Measurements from ENCODE around the gene KREMEN1. TPM values are rescaled to one million over a fixed set of nuclear protein-coding genes. Genes with fewer than 3 reads are reported as not detected.

Gene KREMEN1
- total RNA-seq, 2 donors from 2014 or later = 0.19 to 0.55 TPM

DNA sequence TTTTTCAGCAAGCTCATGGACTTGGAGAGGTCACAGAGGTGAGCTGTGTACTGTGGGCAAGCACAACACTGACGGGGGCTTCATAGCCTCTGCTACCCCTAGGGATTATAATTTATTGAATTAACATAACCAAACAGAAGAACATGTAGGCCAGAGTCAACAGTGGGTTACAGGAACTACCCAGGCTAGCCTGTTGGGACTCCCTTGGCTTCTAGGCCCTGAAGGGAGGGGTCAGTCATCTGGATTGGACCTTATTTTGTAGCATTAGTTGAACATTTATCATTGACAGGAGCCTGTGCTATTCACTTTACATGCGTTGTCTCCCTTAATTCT is 56.9 kb downstream of the KREMEN1 start:
- Mint-ChIP-seq H3K9me3 (peaks cover 0 to 4% of the 10 kb centered on the region in 2 donors), H3K27ac (no peak overlapping the region), H3K36me3 (peaks cover 4 to 5% of the 10 kb centered on the region in 2 donors)
- ATAC-seq = no peak
- no peak for DNase-seq (ENCODE audit: low spot score in 2 of 2)

DNA sequence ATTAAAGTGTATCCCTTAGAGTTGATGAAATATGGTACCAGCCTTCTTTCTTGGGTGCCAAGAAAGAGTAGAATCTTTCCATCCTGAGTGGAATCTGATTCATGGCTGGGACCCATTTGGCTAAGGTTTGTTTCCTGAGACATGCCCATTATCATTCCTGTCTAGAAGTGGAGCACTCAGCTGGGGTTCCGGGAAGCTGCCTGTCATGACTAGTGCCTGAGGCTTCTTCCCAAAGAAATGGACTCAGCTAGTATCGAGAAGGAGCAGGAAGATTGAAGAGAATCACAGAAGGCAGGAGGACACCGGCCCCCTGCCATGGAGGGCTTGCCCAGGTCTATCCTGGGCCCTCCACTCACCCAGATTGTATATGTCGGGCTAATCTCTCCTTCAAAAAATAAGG is 57.6 kb downstream of the KREMEN1 start:
- no peak for ATAC-seq

DNA sequence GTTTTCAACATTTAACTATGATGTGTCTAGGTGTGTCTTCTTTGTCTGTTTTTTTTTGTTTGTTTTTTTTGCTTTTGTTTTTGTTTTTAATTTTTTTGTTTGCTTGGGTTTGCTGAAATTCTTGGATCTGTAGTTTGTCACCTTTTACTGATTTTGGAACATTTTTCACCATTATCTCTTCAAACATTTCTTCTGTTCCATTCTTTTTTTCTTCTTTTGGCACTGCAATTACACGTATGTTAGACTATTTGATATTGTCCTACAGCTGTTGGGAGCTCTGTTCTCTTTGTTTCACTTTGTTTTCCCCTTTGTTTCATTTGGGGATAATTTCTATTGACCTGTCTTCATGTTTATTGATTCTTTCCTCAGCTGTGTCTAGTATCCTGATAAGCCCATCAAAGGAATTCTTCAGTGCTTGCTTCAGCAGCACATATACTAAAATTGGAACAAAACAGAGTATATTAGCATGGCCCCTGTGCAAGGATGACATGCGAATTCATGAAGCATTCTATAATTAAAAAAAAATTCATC is 60.8 kb downstream of the KREMEN1 start:
- Mint-ChIP-seq H3K27ac (no peak overlapping the region), H3K9me3 (peaks cover 0 to 4% of the 10 kb centered on the region in 2 donors), H3K36me3 (peaks cover 4 to 5% of the 10 kb centered on the region in 2 donors)
- ATAC-seq = no peak
- DNase-seq (ENCODE audit: low spot score in 2 of 2) = no peak

More for the DNA sequence above, 57.6 kb downstream of the KREMEN1 start:
- H3K9me3 Mint-ChIP-seq = peaks cover 0 to 4% of the 10 kb centered on the region in 2 donors
- H3K36me3 Mint-ChIP-seq = peaks cover 4 to 5% of the 10 kb centered on the region in 2 donors
- no peak for DNase-seq (ENCODE audit: low spot score in 2 of 2)
- no peak overlapping the region for H3K27ac Mint-ChIP-seq

DNA sequence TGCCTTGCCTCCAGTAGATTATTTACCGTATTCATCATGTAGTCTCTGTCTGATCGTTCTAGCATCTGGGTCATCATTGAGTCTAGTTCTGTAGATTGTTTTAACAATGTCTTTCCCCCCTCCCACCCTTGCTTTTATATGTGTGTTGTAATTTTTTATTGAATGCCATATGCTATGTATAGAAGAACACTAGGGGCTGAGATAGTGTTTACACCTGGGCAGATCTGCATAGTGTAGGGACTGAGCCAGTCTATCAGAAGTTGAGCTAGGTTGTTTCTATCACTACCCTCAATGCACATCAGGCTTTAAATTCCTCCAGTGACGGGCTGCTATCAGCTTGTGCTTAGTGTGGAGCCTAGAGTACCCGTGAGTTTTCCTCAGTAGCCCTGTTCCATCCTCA is 61.6 kb downstream of the KREMEN1 start:
- DNase-seq (ENCODE audit: low spot score in 2 of 2) (no peak), ATAC-seq (no peak)
- Mint-ChIP-seq H3K36me3 (peaks cover 4 to 5% of the 10 kb centered on the region in 2 donors), H3K9me3 (peaks cover 0 to 4% of the 10 kb centered on the region in 2 donors), H3K27ac (no peak overlapping the region)

- DNase-seq (ENCODE audit: low spot score in 2 of 2) = no peak
- peaks cover 4 to 5% of the 10 kb centered on the region in 2 donors for H3K36me3 Mint-ChIP-seq
- H3K9me3 Mint-ChIP-seq = peaks cover 0 to 4% of the 10 kb centered on the region in 2 donors
- no peak overlapping the region for H3K27ac Mint-ChIP-seq
- ATAC-seq = no peak
Measured at GRCh38 chr22:29136782-29137700, 64.2 kb downstream of the KREMEN1 start.

GRCh38 chr22:29138556-29139305 is 65.9 kb downstream of the KREMEN1 start:
- DNase-seq (ENCODE audit: low spot score in 2 of 2) = no peak
- peaks cover 1 to 2% of the 10 kb centered on the region in 2 donors for H3K36me3 Mint-ChIP-seq
- peaks cover 0 to 2% of the 10 kb centered on the region in 2 donors for H3K9me3 Mint-ChIP-seq
- no peak overlapping the region for H3K27ac Mint-ChIP-seq
- ATAC-seq = no peak

DNA sequence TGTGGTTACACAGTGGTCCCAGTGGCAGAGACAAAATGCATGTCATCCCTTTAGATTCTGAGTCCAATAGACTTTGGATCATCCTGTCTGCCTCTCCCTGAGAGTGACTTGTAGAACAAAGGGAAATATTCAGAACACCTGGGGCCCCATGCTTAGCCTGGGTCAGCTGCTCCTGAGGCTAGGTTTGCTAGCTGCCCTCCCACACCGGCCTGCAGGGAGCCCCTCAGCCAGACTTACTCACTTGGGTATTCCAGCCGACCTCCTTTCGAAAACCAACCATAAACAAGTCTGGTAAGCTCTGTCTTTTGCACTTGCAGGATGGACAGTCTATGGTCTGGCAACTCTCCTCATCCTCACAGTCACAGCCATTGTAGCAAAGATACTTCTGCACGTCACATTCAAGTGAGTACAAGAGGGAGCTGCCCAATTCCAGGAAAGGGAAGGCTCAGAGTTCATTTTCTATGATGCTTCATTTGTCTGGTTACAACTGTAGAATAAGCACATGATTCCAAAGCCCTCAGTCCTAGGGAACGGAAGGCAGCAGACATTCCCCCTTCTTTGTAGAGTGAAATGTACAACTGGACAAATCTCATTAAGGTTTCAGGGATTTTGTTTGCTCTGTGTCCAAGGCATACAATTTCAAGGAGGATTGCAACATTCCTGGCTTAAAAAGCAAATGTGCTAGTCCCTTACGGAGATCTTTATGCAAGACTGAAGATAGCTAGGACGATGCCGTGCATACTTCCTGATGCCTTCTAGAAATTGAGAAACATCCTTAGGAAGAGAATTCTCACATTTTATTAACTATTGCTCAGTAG is 67.3 kb downstream of the KREMEN1 start:
- DNase-seq (ENCODE audit: low spot score in 2 of 2) = no peak
- no peaks in the 10 kb centered on the region for H3K9me3 Mint-ChIP-seq

DNA sequence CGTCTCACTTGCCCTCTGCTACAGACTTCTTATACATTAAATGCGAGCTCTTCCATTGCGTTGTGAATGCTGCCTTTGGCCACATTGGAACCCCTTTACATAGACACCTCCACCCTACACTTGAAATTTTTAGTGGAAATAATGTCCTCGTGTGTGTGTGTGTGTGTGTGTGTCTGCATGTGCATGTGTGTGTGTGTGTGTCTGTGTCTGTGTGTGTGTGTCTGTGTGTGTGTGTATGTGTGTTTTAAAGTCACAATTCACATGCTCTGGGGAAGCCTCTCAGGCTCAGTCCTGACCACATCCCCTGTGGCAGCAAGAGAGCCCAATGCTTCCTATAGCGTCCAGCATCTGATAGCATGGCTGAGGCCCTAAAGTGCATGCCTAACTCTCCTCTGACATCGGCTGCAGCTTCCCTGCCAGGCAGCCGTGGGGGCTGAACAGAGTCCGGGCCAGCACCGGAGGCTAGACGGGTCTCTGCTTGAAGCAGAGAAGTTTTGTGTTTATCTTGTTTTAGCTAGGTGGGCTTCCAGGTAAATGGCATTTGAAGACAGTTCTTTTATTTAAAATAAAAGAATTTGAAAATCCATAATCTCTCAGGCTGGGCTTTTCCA is 68.3 kb downstream of the KREMEN1 start:
- H3K36me3 Mint-ChIP-seq = no peaks in the 10 kb centered on the region
- DNase-seq (ENCODE audit: low spot score in 2 of 2) (no peak), ATAC-seq (no peak)
- no peak overlapping the region for H3K27ac Mint-ChIP-seq
- no peaks in the 10 kb centered on the region for H3K9me3 Mint-ChIP-seq

More for the DNA sequence above, 67.3 kb downstream of the KREMEN1 start:
- Mint-ChIP-seq H3K27ac (no peak overlapping the region), H3K36me3 (no peaks in the 10 kb centered on the region)
- no peak for ATAC-seq

- no peaks in the 10 kb centered on the region for H3K36me3 Mint-ChIP-seq
- no peak overlapping the region for H3K27ac Mint-ChIP-seq
- H3K9me3 Mint-ChIP-seq = no peaks in the 10 kb centered on the region
- ATAC-seq (no peak), DNase-seq (ENCODE audit: low spot score in 2 of 2) (no peak)
Measured at GRCh38 chr22:29142116-29142515, 69.3 kb downstream of the KREMEN1 start.

DNA sequence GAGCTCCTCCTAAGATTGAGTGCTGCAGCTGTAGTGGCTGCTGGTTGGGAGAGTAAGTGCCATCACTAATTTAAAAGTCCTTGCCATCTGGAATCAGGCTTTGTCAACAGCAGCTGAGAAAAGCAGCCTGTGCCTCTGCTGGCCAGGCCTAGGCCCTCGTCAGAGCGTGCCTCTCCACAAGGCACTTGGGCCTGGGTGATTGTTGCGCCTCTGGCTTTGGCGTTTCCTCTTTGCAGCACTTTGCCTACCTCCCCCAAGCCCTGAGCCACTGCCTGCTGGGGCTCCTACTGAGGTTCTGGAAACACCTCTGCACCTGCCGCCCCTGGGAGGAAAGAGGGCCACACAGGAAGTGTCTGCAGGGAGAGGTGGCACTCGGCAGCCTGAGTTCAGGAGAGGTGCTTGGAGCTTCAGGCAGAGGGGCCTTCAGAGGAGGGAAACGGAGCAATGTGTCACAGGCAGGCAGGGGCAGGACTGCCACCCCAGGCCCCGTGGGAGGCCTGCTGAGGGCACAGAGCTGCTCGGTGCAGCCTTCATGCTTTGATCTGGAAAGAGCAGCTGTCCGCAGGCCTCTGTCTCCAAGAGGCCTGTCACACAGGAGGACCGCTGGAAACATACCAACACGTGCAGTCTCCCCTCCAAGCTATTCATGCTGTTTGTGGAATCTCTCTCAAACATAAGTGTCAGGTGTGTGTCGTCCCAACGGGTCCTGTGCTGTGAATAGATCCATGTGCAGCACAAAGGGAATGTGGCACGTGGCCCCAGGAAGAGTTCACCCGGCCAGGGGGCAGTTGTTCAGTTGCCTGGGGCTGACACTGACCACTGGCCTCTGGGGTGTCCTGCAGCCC is 71.3 kb downstream of the KREMEN1 start:
- DNase-seq (ENCODE audit: low spot score in 2 of 2) (no peak), ATAC-seq (no peak)
- Mint-ChIP-seq H3K27ac (peak overlapping the region in 1 of 2 donors; percentile 14), H3K9me3 (no peaks in the 10 kb centered on the region), H3K36me3 (no peaks in the 10 kb centered on the region)

GRCh38 chr22:29144786-29145160 is 71.9 kb downstream of the KREMEN1 start:
- no peaks in the 10 kb centered on the region for H3K9me3 Mint-ChIP-seq

DNA sequence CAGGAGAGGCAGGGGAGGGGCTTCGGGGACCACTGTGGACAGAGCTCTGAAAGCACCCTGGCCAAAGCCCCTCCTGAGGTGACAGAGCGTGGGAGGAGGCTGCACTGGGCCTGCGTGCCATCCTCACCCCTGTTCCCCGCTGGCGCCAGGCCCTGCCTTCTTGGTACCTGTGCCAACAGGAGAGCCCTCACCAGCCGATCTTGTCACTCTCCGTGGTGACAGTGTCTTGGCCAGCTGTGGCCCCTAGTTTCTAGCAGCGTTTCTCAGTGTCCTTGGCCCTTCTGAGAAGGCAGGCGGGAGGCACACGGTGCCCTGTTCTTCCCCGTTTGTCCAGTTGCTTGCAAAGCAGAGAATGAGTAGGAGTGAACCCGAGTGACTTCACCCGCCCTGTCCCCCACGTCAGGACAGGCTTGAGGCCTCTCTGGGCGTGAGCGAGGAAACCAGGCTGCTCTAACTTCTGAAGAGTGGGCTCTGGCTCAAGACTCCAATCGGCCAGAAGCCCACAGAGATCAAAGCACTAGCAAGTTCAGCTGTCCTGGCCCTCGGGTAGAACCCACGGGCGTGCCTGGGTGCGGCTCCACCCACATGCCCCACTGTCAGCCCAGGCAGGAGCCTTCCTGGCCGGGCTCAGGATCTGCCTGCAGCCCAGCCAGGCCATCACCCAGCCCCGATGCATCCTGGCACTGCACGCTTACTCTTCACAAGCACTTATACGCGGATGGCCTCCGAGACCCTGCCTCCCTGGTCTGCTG is 72.7 kb downstream of the KREMEN1 start:
- ATAC-seq (no peak), DNase-seq (ENCODE audit: low spot score in 2 of 2) (peak in 1 of 2 donors; percentile 38)
- no peaks in the 10 kb centered on the region for H3K36me3 Mint-ChIP-seq
- H3K9me3 Mint-ChIP-seq = no peaks in the 10 kb centered on the region
- no peak overlapping the region for H3K27ac Mint-ChIP-seq

More at GRCh38 chr22:29144786-29145160, 71.9 kb downstream of the KREMEN1 start:
- Mint-ChIP-seq H3K27ac (peak overlapping the region in 1 of 2 donors; percentile 14), H3K36me3 (no peaks in the 10 kb centered on the region)
- DNase-seq (ENCODE audit: low spot score in 2 of 2) (no peak), ATAC-seq (no peak)

GRCh38 chr22:29146091-29146560 is 73.3 kb downstream of the KREMEN1 start:
- peak in 1 of 2 donors; percentile 33 for DNase-seq (ENCODE audit: low spot score in 2 of 2)
- Mint-ChIP-seq H3K27ac (no peak overlapping the region), H3K9me3 (no peaks in the 10 kb centered on the region), H3K36me3 (no peaks in the 10 kb centered on the region)
- no peak for ATAC-seq

DNA sequence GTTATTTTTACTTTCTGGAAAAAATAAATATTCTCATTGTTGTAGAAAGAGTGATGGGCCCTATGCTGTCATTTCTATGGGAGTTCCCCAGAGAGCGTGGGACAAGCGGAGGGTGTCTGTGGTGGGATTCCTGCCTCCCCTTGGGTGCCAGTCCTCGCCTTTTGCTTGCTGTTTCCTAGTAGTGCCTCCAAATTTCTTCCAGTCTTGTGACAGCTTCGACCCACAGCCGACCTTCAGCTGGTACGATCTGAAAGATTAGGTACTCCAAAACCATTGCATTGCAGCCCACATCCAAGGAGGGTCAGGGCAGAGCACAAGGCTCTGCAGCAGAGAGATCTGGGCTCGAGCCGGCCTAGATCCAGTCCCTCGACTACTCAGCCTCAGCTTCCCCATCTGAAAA is 73.9 kb downstream of the KREMEN1 start:
- Mint-ChIP-seq H3K36me3 (no peaks in the 10 kb centered on the region), H3K27ac (no peak overlapping the region), H3K9me3 (no peaks in the 10 kb centered on the region)
- DNase-seq (ENCODE audit: low spot score in 2 of 2) = peak in 1 of 2 donors; percentile 33
- no peak for ATAC-seq
